Vagina (tissue), 2 donors: ENCODE measurements around the gene ALDH16A1.

ENCODE experiments used
- CTCF ChIP-seq, 3 experiments: fragments of 450-650 bp in 2 of 3; fragments of 200-600 bp in 1 of 3; sonication (generic) in 1 of 3; IDR thresholded peaks; one replicate each; pipeline ENCODE4 v1.5.1; 2017 to 2019; ENCODE audit warnings: antibody characterized with exemption in 3 of 3, mild to moderate bottlenecking in 2 of 3, moderate library complexity in 2 of 3
- POLR2A ChIP-seq, 2 donors: fragments of 450-650 bp; IDR thresholded peaks; one replicate each; pipeline ENCODE4 v1.6.1; 2017; ENCODE audit warnings: antibody characterized with exemption in 2 of 2, mild to moderate bottlenecking in 2 of 2, moderate library complexity in 2 of 2

DNA sequence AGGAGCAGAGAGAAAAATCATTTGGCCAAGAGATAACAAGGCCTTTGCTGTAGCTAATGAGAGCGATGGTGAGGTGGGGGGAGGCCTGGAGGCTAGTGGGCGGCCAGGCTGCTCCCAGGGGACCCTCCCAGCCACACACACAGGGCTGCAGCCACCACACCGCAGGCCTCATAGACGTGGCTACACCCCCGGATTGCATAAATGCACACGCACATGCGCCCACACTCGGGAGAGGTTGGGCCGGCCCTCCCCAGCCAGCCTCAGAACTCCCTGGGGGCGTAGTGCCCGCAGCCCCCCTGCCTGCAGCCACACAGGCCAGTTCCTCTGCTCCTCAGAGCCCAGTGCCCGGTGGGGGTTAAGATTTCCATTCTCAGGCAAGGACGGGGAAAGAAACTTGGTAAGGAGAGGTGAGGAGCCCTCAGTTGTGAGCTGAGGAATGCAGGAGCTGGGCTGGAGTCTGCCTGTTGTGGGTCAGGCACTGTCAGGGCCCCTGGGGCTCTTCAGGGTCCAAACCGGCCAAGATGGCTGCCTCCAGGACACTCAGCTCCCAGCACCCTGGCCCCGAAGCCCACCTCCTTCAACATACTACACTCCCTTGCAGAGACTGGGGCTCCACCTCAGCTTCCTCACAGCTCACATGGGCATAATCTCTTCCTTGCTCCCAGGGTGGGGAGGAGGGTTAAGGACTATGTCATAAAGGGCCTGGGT, 37.8 kb upstream of the ALDH16A1 start:
- TF ChIP-seq CTCF (IDR thresholded peaks at IDR 0.05): no peak
- TF ChIP-seq POLR2A (IDR thresholded peaks at IDR 0.05): no peak
